ENCODE data around the gene CAMK1D.

- TF ChIP-seq CTCF (IDR thresholded peaks at IDR 0.05): no peak
- TF ChIP-seq POLR2A (IDR thresholded peaks at IDR 0.05): no peak
These were observed 353.8 kb downstream of the CAMK1D start for GRCh38 chr10:12703126-12703525.

Data from testis (tissue), 2 donors.